ENCODE measurements around the gene IBA57. TPM values are rescaled to one million over a fixed set of nuclear protein-coding genes. Genes with fewer than 3 reads are reported as not detected.

The IBA57 gene
- total RNA-seq, 2 donors from 2014 or later: 6.8 to 7.7 TPM

GRCh38 chr1:228144193-228144992 is 21.2 kb upstream of the IBA57 start:
- H3K27me3 Mint-ChIP-seq (ENCODE audit: insufficient read depth): peaks cover 2% of the 10 kb centered on the region
- H3K27ac Mint-ChIP-seq: no peak overlapping the region
- Histone ChIP-seq H3K9me3 (ENCODE audit: control insufficient read depth, low read length) (no peaks in the 10 kb centered on the region), H3K27ac (ENCODE audit: low read depth, low read length) (no peak overlapping the region), H3K4me3 (ENCODE audit: low read length) (no peak overlapping the region), H3K9ac (ENCODE audit: extremely low read depth, low read length, poor library complexity, severe bottlenecking) (no peak overlapping the region), H3K27me3 (ENCODE audit: control insufficient read depth, insufficient read depth, low read length, poor library complexity, severe bottlenecking) (no peaks in the 10 kb centered on the region), H3K4me1 (ENCODE audit: control insufficient read depth, insufficient read depth, low read length) (peaks cover 3% of the 10 kb centered on the region), H3K36me3 (ENCODE audit: control insufficient read depth, insufficient read depth, low read length) (peaks cover 10% of the 10 kb centered on the region)
- H3K4me1 Mint-ChIP-seq: peaks cover 6% of the 10 kb centered on the region
- no peaks in the 10 kb centered on the region for H3K36me3 Mint-ChIP-seq (ENCODE audit: low read depth)
- WGBS, 2 experiments (ENCODE audit: insufficient coverage in 1 of 2, insufficient read length in 1 of 2): 91 to 98% methylated on average over 7 to 16 of the region's 16 CpGs
- no peaks in the 10 kb centered on the region for H3K9me3 Mint-ChIP-seq
- no peak overlapping the region for H3K4me3 Mint-ChIP-seq
- no peak for DNase-seq
- TF ChIP-seq CTCF (conservative IDR thresholded peaks at IDR 0.05): no peak

- Histone ChIP-seq H3K9me3 (ENCODE audit: control insufficient read depth, low read length) (no peaks in the 10 kb centered on the region), H3K36me3 (ENCODE audit: control insufficient read depth, insufficient read depth, low read length) (peaks cover 10% of the 10 kb centered on the region), H3K4me3 (ENCODE audit: low read length) (no peak overlapping the region), H3K27me3 (ENCODE audit: control insufficient read depth, insufficient read depth, low read length, poor library complexity, severe bottlenecking) (no peaks in the 10 kb centered on the region), H3K9ac (ENCODE audit: extremely low read depth, low read length, poor library complexity, severe bottlenecking) (no peak overlapping the region), H3K27ac (ENCODE audit: low read depth, low read length) (no peak overlapping the region), H3K4me1 (ENCODE audit: control insufficient read depth, insufficient read depth, low read length) (peaks cover 3% of the 10 kb centered on the region)
- DNase-seq: no peak
- Mint-ChIP-seq H3K36me3 (ENCODE audit: low read depth) (no peaks in the 10 kb centered on the region), H3K4me3 (no peak overlapping the region), H3K9me3 (no peaks in the 10 kb centered on the region), H3K4me1 (peaks cover 6% of the 10 kb centered on the region), H3K27me3 (ENCODE audit: insufficient read depth) (no peaks in the 10 kb centered on the region), H3K27ac (no peak overlapping the region)
- no peak for TF ChIP-seq CTCF (conservative IDR thresholded peaks at IDR 0.05)
- 88 to 89% methylated on average over 8 of the region's 8 CpGs for WGBS, 2 experiments (ENCODE audit: insufficient coverage in 1 of 2, insufficient read length in 1 of 2)
Observed at GRCh38 chr1:228144993-228145343, 20.6 kb upstream of the IBA57 start.

GRCh38 chr1:228145463-228146416 is 19.9 kb upstream of the IBA57 start:
- H3K9ac ChIP-seq (ENCODE audit: extremely low read depth, low read length, poor library complexity, severe bottlenecking): no peak overlapping the region
- DNase-seq: no peak
- Mint-ChIP-seq H3K9me3 (no peaks in the 10 kb centered on the region), H3K36me3 (ENCODE audit: low read depth) (no peaks in the 10 kb centered on the region), H3K27me3 (ENCODE audit: insufficient read depth) (no peaks in the 10 kb centered on the region), H3K4me1 (peaks cover 6% of the 10 kb centered on the region), H3K4me3 (no peak overlapping the region), H3K27ac (no peak overlapping the region)
- TF ChIP-seq CTCF (conservative IDR thresholded peaks at IDR 0.05): no peak
- peaks cover 10% of the 10 kb centered on the region for H3K36me3 ChIP-seq (ENCODE audit: control insufficient read depth, insufficient read depth, low read length)
- 96 to 98% methylated on average over 16 to 31 of the region's 31 CpGs for WGBS, 2 experiments (ENCODE audit: insufficient coverage in 1 of 2, insufficient read length in 1 of 2)
- peaks cover 3% of the 10 kb centered on the region for H3K4me1 ChIP-seq (ENCODE audit: control insufficient read depth, insufficient read depth, low read length)
- no peaks in the 10 kb centered on the region for H3K27me3 ChIP-seq (ENCODE audit: control insufficient read depth, insufficient read depth, low read length, poor library complexity, severe bottlenecking)
- H3K27ac ChIP-seq (ENCODE audit: low read depth, low read length): no peak overlapping the region
- H3K9me3 ChIP-seq (ENCODE audit: control insufficient read depth, low read length): no peaks in the 10 kb centered on the region
- no peak overlapping the region for H3K4me3 ChIP-seq (ENCODE audit: low read length)
